HepG2 (cell line): ENCODE measurements around the gene NEDD4L. TPM values are rescaled to one million over a fixed set of nuclear protein-coding genes. Genes with fewer than 3 reads are reported as not detected.

Experiments
- ATAC-seq: fragments of 200-7000 bp; cut with Tn5 transposase; 3 replicates; pipeline ENCODE4 v1.9.1; 2020; ENCODE audit warnings: mild to moderate bottlenecking, moderate library complexity
- BruUV-seq: library from RNA; stranded (reverse); fragments of 400-500 nt; replicated peaks from 2 replicates; lab custom pipeline; 2021; lab: Mats Ljungman, UMichigan
- CTCF ChIA-PET: fragments of 300-600 bp; formaldehyde crosslinking; extraction: SDS; loops from one replicate; lab custom pipeline; 2021; ENCODE audit warnings: low total read pairs, inconsistent platforms, low intra/inter-chr PET ratio; lab: Yijun Ruan, JAX
- POLR2A ChIA-PET: fragments of 350-600 bp; sonication (Branson Sonifier 250); formaldehyde crosslinking; loops from one replicate; lab custom pipeline; 2020; ENCODE audit warnings: antibody characterized with exemption, inconsistent platforms; lab: Yijun Ruan, JAX
- DNase-seq: peaks from one replicate; pipeline ENCODE4 v3.0.0-alpha.2; 2015; ENCODE audit warnings: low spot score
- FAIRE-seq: peaks from 3 replicates; lab custom pipeline; 2011; peaks lifted over from hg19 to GRCh38; lab: Jason Lieb, UNC
- H2AFZ ChIP-seq: one replicate; pipeline ENCODE4 v1.6.1; 2011; ENCODE audit warnings: low read length, inconsistent platforms
- H3K27ac ChIP-seq: fragments of 300-600 bp; 3 replicates; pipeline ENCODE4 v1.8.0; 2011; ENCODE audit warnings: mixed run types, mild to moderate bottlenecking, mixed read lengths, low read length, inconsistent platforms; ENCODE audit not compliant: insufficient read depth; ENCODE audit errors: extremely low read length
- H3K27me3 ChIP-seq, 2 experiments: fragments of 200-600 bp in 1 of 2; 2 replicates in 1 of 2; 3 replicates in 1 of 2; pipeline versions ENCODE4 v1.6.0 to v1.8.0; 2011; ENCODE audit warnings: low read length in 2 of 2, mild to moderate bottlenecking in 2 of 2, moderate library complexity in 2 of 2, inconsistent platforms in 1 of 2; ENCODE audit not compliant: insufficient read depth in 2 of 2, control insufficient read depth in 1 of 2
- H3K36me3 ChIP-seq, 2 experiments: fragments of 200-600 bp in 1 of 2; replicated peaks in 1 of 2; 2 replicates in 1 of 2; 3 replicates in 1 of 2; pipeline versions ENCODE4 v1.5.1 to v1.8.0; 2011; ENCODE audit warnings: low read length in 2 of 2, inconsistent platforms in 1 of 2; ENCODE audit not compliant: insufficient read depth in 2 of 2, control insufficient read depth in 1 of 2
- H3K4me1 ChIP-seq: 2 replicates; pipeline ENCODE4 v1.5.1; 2012; ENCODE audit warnings: low read length, inconsistent platforms; ENCODE audit not compliant: insufficient read depth
- H3K4me2 ChIP-seq: 2 replicates; pipeline ENCODE4 v1.6.0; 2011; ENCODE audit warnings: low read depth, low read length, inconsistent platforms
- H3K4me3 ChIP-seq, 3 experiments: fragments of 200-600 bp in 1 of 3; sonication (generic), shearing (Covaris generic) in 1 of 3; replicated peaks in 1 of 3; 2 replicates each; pipeline ENCODE4 v1.5.1; 2011 to 2016; ENCODE audit warnings: low read length in 3 of 3, inconsistent platforms in 2 of 3, low read depth in 2 of 3, mild to moderate bottlenecking in 2 of 3, control low read depth in 1 of 3, mixed read lengths in 1 of 3; ENCODE audit not compliant: insufficient read depth in 1 of 3
- H3K79me2 ChIP-seq: one replicate; pipeline ENCODE4 v1.6.1; 2011; ENCODE audit warnings: low read length, inconsistent platforms; ENCODE audit not compliant: insufficient read depth
- H3K9ac ChIP-seq: 2 replicates; pipeline ENCODE4 v1.6.0; 2011; ENCODE audit warnings: mild to moderate bottlenecking, low read depth, low read length, inconsistent platforms; ENCODE audit not compliant: insufficient read depth
- H3K9me3 ChIP-seq: 2 replicates; pipeline ENCODE4 v1.5.1; 2012; ENCODE audit warnings: mild to moderate bottlenecking, low read length
- H4K20me1 ChIP-seq: 2 replicates; pipeline ENCODE4 v1.6.0; 2011; ENCODE audit warnings: inconsistent platforms, mild to moderate bottlenecking, low read length, moderate library complexity; ENCODE audit not compliant: insufficient read depth
- BCL6 ChIP-seq: IDR thresholded peaks from 2 replicates; pipeline ENCODE4 v1.6.1; 2016; ENCODE audit warnings: missing genetic modification reagents, missing compliant biosample characterization
- CHD2 ChIP-seq: IDR thresholded peaks from 2 replicates; pipeline ENCODE4 v1.6.1; 2011; ENCODE audit warnings: low read depth, low read length, improper control_type of control experiment
- CREM ChIP-seq, 2 experiments: sonication (generic) in 1 of 2; formaldehyde crosslinking in 1 of 2; IDR thresholded peaks; 2 replicates each; pipeline versions ENCODE4 v1.4.0 to v1.6.1; 2016 to 2020; ENCODE audit warnings: antibody characterized with exemption in 1 of 2, mild to moderate bottlenecking in 1 of 2, missing genetic modification reagents in 1 of 2
- EP300 ChIP-seq, 3 experiments: sonication (generic) in 1 of 3; formaldehyde crosslinking in 1 of 3; IDR thresholded peaks; 2 replicates each; pipeline versions ENCODE4 v1.5.1 to v1.6.1; 2011 to 2020; ENCODE audit warnings: low read depth in 2 of 3, low read length in 2 of 3, borderline replicate concordance in 1 of 3, improper control_type of control experiment in 1 of 3, mild to moderate bottlenecking in 1 of 3, missing genetic modification reagents in 1 of 3, moderate library complexity in 1 of 3
- GATAD1 ChIP-seq: IDR thresholded peaks from 2 replicates; pipeline ENCODE4 v1.6.1; 2016; ENCODE audit warnings: missing genetic modification reagents, missing compliant biosample characterization
- GATAD2A ChIP-seq: IDR thresholded peaks from 2 replicates; pipeline ENCODE4 v1.6.1; 2016
- HNF4A ChIP-seq: sonication (generic); formaldehyde crosslinking; IDR thresholded peaks from 2 replicates; pipeline ENCODE4 v1.4.0; 2020; ENCODE audit warnings: missing genetic modification reagents
- HOXA7 ChIP-seq: sonication (generic); formaldehyde crosslinking; IDR thresholded peaks from 2 replicates; pipeline ENCODE4 v1.8.1; 2022; ENCODE audit warnings: mild to moderate bottlenecking, missing genetic modification reagents, moderate library complexity
- ISL2 ChIP-seq: sonication (generic); formaldehyde crosslinking; IDR thresholded peaks from 2 replicates; pipeline ENCODE4 v1.5.0; 2020; ENCODE audit warnings: missing genetic modification reagents
- NCOA2 ChIP-seq: sonication (generic); formaldehyde crosslinking; IDR thresholded peaks from 2 replicates; pipeline ENCODE4 v1.8.0; 2022; ENCODE audit warnings: inconsistent platforms
- RAD51 ChIP-seq: fragments of 450-650 bp; IDR thresholded peaks from 2 replicates; pipeline ENCODE4 v1.6.1; 2016; ENCODE audit warnings: borderline replicate concordance
- RORA ChIP-seq: sonication (generic); formaldehyde crosslinking; IDR thresholded peaks from 2 replicates; pipeline ENCODE4 v1.5.0; 2020; ENCODE audit warnings: mild to moderate bottlenecking, missing genetic modification reagents, moderate library complexity
- SOX13 ChIP-seq, 3 experiments: fragments of 450-650 bp in 1 of 3; sonication (generic) in 1 of 3; formaldehyde crosslinking in 1 of 3; IDR thresholded peaks in 2 of 3; conservative IDR thresholded peaks in 1 of 3; 2 replicates each; pipeline versions ENCODE4 v1.5.0 to v1.6.1; 2016 to 2020; ENCODE audit warnings: antibody characterized with exemption in 1 of 3, mild to moderate bottlenecking in 1 of 3, missing compliant biosample characterization in 1 of 3, missing genetic modification reagents in 1 of 3, moderate library complexity in 1 of 3
- SOX6 ChIP-seq, 2 experiments: fragments of 450-650 bp in 1 of 2; sonication (generic) in 1 of 2; formaldehyde crosslinking in 1 of 2; IDR thresholded peaks; 2 replicates each; pipeline versions ENCODE4 v1.4.0 to v1.6.1; 2017 to 2020; ENCODE audit warnings: antibody characterized with exemption in 1 of 2, mild to moderate bottlenecking in 1 of 2, missing genetic modification reagents in 1 of 2
- YEATS2 ChIP-seq: sonication (generic); formaldehyde crosslinking; IDR thresholded peaks from 2 replicates; pipeline ENCODE4 v1.4.0; 2020; ENCODE audit warnings: missing genetic modification reagents, borderline replicate concordance
- ZNF549 ChIP-seq: sonication (generic); formaldehyde crosslinking; IDR thresholded peaks from 2 replicates; pipeline ENCODE4 v1.5.0; 2020; ENCODE audit warnings: missing genetic modification reagents
- ZNF749 ChIP-seq: sonication (generic); formaldehyde crosslinking; IDR thresholded peaks from 2 replicates; pipeline ENCODE4 v1.8.0; 2022; ENCODE audit warnings: mild to moderate bottlenecking, missing genetic modification reagents, moderate library complexity, borderline replicate concordance
- ZNF816 ChIP-seq: sonication (generic); formaldehyde crosslinking; IDR thresholded peaks from 2 replicates; pipeline ENCODE4 v1.8.0; 2022; ENCODE audit warnings: missing genetic modification reagents, mild to moderate bottlenecking, borderline replicate concordance
- in situ Hi-C: cut with HindIII; loops from 2 replicates; pipeline ENCODE4 v1.10.0; 2017; ENCODE audit warnings: low pct_unique_long_range_greater_than_20kb; ENCODE audit not compliant: extremely low pct_ligation_motif_present
- intact Hi-C: fragments of 100-400 bp; cut with micrococcal nuclease; formaldehyde crosslinking; loops from one replicate; pipeline ENCODE4 v1.10.0; 2022; ENCODE audit not compliant: unreplicated experiment
- polyA plus RNA-seq, 8 experiments: library from polyadenylated mRNA; depleted of rRNA in 3 of 8; stranded (reverse) in 7 of 8; unstranded in 1 of 8; fragments of >200 nt; fragmentation: Illumina TruSeq in 4 of 8; extraction: Trizol in 4 of 8; gene quantifications; 2 replicates each; pipeline versions ENCODE4 v1.2.1 to v1.2.3, GENCODE V29; 2011 to 2016; ENCODE audit warnings: low read depth in 4 of 8, missing spikeins in 1 of 8, mixed read lengths in 1 of 8; ENCODE audit not compliant: insufficient read depth in 1 of 8
- total RNA-seq, 5 experiments: library from RNA; depleted of rRNA; stranded (reverse); fragments of >200 nt; fragmentation: Illumina TruSeq; extraction: Trizol; gene quantifications; 2 replicates each; pipeline ENCODE4 v1.2.3, GENCODE V29; 2016; ENCODE audit warnings: low read depth in 1 of 5
- TF ChIP-seq, protein P1 (sequence below): sonication (generic); formaldehyde crosslinking; IDR thresholded peaks from 2 replicates; pipeline ENCODE4 v1.4.0; 2020; ENCODE audit warnings: missing genetic modification reagents
- TF ChIP-seq, protein P2 (sequence below): IDR thresholded peaks from 2 replicates; pipeline ENCODE4 v1.4.0; 2020; ENCODE audit warnings: mild to moderate bottlenecking, missing genetic modification reagents

The NEDD4L gene
- total and polyA plus RNA-seq, 2 of the 13 experiments (the other 11 are each of a cell fraction or from before 2014, with no cell fraction given) = 168 to 390 TPM

GRCh38 chr18:58017267-58017666, 26.8 kb upstream of the NEDD4L start:
- H3K4me3 ChIP-seq = no peak overlapping the region
- peaks cover 94% of the 10 kb centered on the region for H3K4me1 ChIP-seq
- H3K36me3 ChIP-seq = no peaks in the 10 kb centered on the region
- no peak for DNase-seq
- no peak overlapping the region for H3K9ac ChIP-seq
- H2AFZ ChIP-seq = no peak overlapping the region
- no peak for ATAC-seq
- no peaks in the 10 kb centered on the region for H4K20me1 ChIP-seq
- POLR2A ChIA-PET = no interaction called here
- H3K9me3 ChIP-seq = peaks cover 8% of the 10 kb centered on the region
- H3K27ac ChIP-seq = no peak overlapping the region
- intact Hi-C loops (no loop called here), in situ Hi-C loops (loop anchor here (25.0 kb wide), 1 partner anchor 645 kb away; the partner anchor contains the start of gene MALT1)
- no TSS peak for BruUV-seq
- H3K27me3 ChIP-seq = no peaks in the 10 kb centered on the region
- no peak for FAIRE-seq
- CTCF ChIA-PET = no interaction called here
- H3K4me2 ChIP-seq = no peak overlapping the region
- H3K79me2 ChIP-seq = no peaks in the 10 kb centered on the region
- no peak for TF ChIP-seq SOX13 (IDR thresholded peaks at IDR 0.05)
- peak in 1 of 2 experiments; percentile 82; a peak in 2 of 4 replicates for TF ChIP-seq SOX13 (CRISPR knock-in tag; conservative IDR thresholded peaks at IDR 0.05 in 1 of 2, IDR thresholded peaks at IDR 0.05 in 1 of 2)
- TF ChIP-seq RORA (CRISPR knock-in tag) = no peak
- TF ChIP-seq EP300 (IDR thresholded peaks at IDR 0.05; ENCODE audit: low read depth in 2 of 2, low read length in 2 of 2) = peak in 1 of 2 experiments; percentile 59; a peak in 1 of 4 replicates
- peak; percentile 40; the same call in 1 of the 2 replicates for TF ChIP-seq EP300 (CRISPR knock-in tag; IDR thresholded peaks at IDR 0.05; ENCODE audit: borderline replicate concordance)
- TF ChIP-seq BCL6 = peak; percentile 95
- no peak for TF ChIP-seq GATAD1
- peak; percentile 86 for TF ChIP-seq NCOA2 (CRISPR knock-in tag)
- TF ChIP-seq RAD51 = no peak
- no peak for TF ChIP-seq HOXA7 (CRISPR knock-in tag)
- no peak for TF ChIP-seq CHD2
- TF ChIP-seq, protein P1, sequence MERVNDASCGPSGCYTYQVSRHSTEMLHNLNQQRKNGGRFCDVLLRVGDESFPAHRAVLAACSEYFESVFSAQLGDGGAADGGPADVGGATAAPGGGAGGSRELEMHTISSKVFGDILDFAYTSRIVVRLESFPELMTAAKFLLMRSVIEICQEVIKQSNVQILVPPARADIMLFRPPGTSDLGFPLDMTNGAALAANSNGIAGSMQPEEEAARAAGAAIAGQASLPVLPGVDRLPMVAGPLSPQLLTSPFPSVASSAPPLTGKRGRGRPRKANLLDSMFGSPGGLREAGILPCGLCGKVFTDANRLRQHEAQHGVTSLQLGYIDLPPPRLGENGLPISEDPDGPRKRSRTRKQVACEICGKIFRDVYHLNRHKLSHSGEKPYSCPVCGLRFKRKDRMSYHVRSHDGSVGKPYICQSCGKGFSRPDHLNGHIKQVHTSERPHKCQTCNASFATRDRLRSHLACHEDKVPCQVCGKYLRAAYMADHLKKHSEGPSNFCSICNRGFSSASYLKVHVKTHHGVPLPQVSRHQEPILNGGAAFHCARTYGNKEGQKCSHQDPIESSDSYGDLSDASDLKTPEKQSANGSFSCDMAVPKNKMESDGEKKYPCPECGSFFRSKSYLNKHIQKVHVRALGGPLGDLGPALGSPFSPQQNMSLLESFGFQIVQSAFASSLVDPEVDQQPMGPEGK = no peak
- no peak for TF ChIP-seq ZNF549 (CRISPR knock-in tag)
- TF ChIP-seq ZNF816 = no peak
- no peak for TF ChIP-seq SOX6 (IDR thresholded peaks at IDR 0.05)
- peak; percentile 36; the same call in 1 of the 2 replicates for TF ChIP-seq SOX6 (CRISPR knock-in tag; IDR thresholded peaks at IDR 0.05)
- TF ChIP-seq, protein P2, sequence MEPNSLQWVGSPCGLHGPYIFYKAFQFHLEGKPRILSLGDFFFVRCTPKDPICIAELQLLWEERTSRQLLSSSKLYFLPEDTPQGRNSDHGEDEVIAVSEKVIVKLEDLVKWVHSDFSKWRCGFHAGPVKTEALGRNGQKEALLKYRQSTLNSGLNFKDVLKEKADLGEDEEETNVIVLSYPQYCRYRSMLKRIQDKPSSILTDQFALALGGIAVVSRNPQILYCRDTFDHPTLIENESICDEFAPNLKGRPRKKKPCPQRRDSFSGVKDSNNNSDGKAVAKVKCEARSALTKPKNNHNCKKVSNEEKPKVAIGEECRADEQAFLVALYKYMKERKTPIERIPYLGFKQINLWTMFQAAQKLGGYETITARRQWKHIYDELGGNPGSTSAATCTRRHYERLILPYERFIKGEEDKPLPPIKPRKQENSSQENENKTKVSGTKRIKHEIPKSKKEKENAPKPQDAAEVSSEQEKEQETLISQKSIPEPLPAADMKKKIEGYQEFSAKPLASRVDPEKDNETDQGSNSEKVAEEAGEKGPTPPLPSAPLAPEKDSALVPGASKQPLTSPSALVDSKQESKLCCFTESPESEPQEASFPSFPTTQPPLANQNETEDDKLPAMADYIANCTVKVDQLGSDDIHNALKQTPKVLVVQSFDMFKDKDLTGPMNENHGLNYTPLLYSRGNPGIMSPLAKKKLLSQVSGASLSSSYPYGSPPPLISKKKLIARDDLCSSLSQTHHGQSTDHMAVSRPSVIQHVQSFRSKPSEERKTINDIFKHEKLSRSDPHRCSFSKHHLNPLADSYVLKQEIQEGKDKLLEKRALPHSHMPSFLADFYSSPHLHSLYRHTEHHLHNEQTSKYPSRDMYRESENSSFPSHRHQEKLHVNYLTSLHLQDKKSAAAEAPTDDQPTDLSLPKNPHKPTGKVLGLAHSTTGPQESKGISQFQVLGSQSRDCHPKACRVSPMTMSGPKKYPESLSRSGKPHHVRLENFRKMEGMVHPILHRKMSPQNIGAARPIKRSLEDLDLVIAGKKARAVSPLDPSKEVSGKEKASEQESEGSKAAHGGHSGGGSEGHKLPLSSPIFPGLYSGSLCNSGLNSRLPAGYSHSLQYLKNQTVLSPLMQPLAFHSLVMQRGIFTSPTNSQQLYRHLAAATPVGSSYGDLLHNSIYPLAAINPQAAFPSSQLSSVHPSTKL (CRISPR knock-in tag) = peak; percentile 14; the same call in 1 of the 2 replicates
- TF ChIP-seq CREM (IDR thresholded peaks at IDR 0.05) = peak; percentile 33; the same call in 1 of the 2 replicates
- no peak for TF ChIP-seq CREM (CRISPR knock-in tag; IDR thresholded peaks at IDR 0.05)
- no peak for TF ChIP-seq ZNF749
- TF ChIP-seq ISL2 = peak; percentile 51; the same call in 1 of the 2 replicates
- peak; percentile 59 for TF ChIP-seq GATAD2A
- TF ChIP-seq YEATS2 (CRISPR knock-in tag) = no peak
- TF ChIP-seq HNF4A (CRISPR knock-in tag) = peak; percentile 56
